Fibroblast of the aortic adventitia (primary cell): ENCODE results near the gene PRKN. TPM values are rescaled to one million over a fixed set of nuclear protein-coding genes. Genes with fewer than 3 reads are reported as not detected.

Experiments used
- DNase-seq: peaks from one replicate; pipeline ENCODE4 v3.0.0-alpha.2; 2010; ENCODE audit warnings: low read depth
- H3K4me3 ChIP-seq: 2 replicates; pipeline ENCODE4 v1.5.1; 2011; ENCODE audit warnings: low read depth, mild to moderate bottlenecking, control low read depth, low read length, moderate library complexity
- CTCF ChIP-seq: IDR thresholded peaks from 2 replicates; pipeline ENCODE4 v1.5.1; 2011; ENCODE audit warnings: mild to moderate bottlenecking, low read length, control low read depth, inconsistent platforms; ENCODE audit not compliant: insufficient read depth
- total RNA-seq: library from RNA; depleted of rRNA; stranded (reverse); fragments of >200 nt; gene quantifications from 2 replicates; pipeline ENCODE4 v1.2.3, GENCODE V29; 2012; ENCODE audit warnings: low replicate concordance

The PRKN gene
- total RNA-seq, 1 donor = 2.0 TPM

- H3K4me3 ChIP-seq = no peak overlapping the region
- TF ChIP-seq CTCF = no peak
- no peak for DNase-seq
Observed at GRCh38 chr6:161590961-161591627, 1136.5 kb downstream of the PRKN start.

GRCh38 chr6:161586887-161587286 is 1140.7 kb downstream of the PRKN start:
- no peak for DNase-seq
- no peak overlapping the region for H3K4me3 ChIP-seq
- no peak for TF ChIP-seq CTCF

DNA sequence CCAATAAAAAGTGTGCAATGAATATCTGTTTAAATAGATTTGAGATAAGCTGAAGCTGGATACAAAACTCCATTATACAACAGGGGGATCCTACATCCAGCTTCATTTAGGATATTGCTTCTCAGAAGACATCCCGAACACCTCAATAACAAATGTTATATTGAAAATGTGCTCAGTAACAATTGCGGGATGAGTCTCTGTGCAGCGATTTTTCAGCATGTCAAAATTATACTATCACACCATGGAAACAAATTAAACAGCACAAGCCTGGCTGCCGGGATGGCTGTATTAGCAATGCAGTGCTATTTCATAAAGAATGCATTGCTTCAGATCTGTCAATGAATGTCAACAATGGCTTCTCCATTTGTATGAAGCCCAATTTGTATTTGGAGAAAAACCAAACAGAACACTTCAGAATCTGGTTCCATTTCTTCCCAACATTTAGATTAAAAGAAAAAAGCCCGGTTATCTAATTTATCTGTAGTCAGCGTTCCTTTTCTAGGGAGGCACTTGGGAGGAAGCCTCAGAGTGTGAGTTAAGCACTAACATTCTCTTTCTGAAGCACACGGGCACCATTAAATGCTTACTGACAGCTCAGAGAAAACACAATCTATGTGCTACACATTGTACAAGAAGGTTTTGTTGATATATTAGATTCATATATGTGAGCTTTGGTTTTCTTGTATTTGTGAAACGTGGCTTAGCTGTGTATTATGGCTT is 1142.8 kb downstream of the PRKN start:
- TF ChIP-seq CTCF = no peak
- no peak overlapping the region for H3K4me3 ChIP-seq
- DNase-seq = no peak

DNA sequence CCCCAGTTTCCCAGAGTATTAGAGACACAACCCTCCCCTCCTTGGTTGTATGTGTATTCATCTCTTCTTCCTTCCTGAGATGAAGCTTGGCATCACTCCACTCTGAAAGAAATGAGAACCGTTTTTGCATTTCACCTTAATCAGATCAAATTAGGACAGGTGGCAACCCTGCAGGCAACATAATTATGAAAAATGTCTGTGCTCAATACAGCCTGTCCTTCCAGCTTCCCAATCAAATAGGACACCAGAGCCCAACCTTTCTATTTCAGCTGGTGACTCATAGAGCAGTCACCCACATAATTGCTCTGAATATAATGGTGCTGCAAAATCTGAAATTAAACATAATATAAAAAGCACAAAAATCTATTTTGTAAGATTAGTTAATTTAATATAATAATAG is 1143.5 kb downstream of the PRKN start:
- no peak for DNase-seq
- H3K4me3 ChIP-seq = no peak overlapping the region
- no peak for TF ChIP-seq CTCF

DNA sequence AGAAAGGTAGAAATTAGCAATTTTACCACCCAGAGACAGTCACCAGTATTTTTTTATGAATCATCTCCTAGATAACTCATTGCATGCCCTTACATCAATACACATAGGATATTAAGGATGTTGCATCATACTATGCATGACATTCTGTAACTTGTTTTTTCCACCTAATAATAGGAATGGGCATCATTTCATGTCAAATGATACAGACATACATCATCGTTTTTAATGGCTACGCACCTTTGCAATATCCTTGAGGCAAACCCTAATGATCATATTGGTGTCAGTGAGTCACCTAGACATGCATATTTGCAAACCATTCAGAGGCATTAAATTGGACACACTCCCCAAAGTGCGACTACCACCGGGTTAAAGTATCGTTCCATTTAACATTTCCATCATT is 1144.0 kb downstream of the PRKN start:
- TF ChIP-seq CTCF = no peak
- H3K4me3 ChIP-seq = no peak overlapping the region
- DNase-seq = no peak

- no peak for DNase-seq
- no peak for TF ChIP-seq CTCF
- no peak overlapping the region for H3K4me3 ChIP-seq
Observed at GRCh38 chr6:161578478-161578877, 1149.1 kb downstream of the PRKN start.
